ENCODE measurements around the gene SUPT20HL1.
A peak's percentile ranks its signal among the peaks of the same experiment; 100 is the strongest.

Gene SUPT20HL1

GRCh38 chrX:24396931-24397279 lies 36.5 kb downstream of the SUPT20HL1 start:
- H3K36me3 ChIP-seq: no peaks in the 10 kb centered on the region
- peaks cover 0 to 36% (median 12%) of the 10 kb centered on the region in 4 donors for H3K4me1 ChIP-seq
- no peaks in the 10 kb centered on the region for H3K9me3 ChIP-seq
- no peaks in the 10 kb centered on the region for H3K27me3 ChIP-seq
- H3K4me3 ChIP-seq: no peak overlapping the region
- intact Hi-C loops (cut with DNase I; ENCODE audit: low total_unique reads): loop anchor here (5.0 kb wide), 1 partner anchor 100 kb away; no protein-coding TSS in a partner anchor
- peak overlapping the region; percentile 69 to 74 for H3K27ac ChIP-seq
- DNase-seq: no peak
- TF ChIP-seq, protein P1, sequence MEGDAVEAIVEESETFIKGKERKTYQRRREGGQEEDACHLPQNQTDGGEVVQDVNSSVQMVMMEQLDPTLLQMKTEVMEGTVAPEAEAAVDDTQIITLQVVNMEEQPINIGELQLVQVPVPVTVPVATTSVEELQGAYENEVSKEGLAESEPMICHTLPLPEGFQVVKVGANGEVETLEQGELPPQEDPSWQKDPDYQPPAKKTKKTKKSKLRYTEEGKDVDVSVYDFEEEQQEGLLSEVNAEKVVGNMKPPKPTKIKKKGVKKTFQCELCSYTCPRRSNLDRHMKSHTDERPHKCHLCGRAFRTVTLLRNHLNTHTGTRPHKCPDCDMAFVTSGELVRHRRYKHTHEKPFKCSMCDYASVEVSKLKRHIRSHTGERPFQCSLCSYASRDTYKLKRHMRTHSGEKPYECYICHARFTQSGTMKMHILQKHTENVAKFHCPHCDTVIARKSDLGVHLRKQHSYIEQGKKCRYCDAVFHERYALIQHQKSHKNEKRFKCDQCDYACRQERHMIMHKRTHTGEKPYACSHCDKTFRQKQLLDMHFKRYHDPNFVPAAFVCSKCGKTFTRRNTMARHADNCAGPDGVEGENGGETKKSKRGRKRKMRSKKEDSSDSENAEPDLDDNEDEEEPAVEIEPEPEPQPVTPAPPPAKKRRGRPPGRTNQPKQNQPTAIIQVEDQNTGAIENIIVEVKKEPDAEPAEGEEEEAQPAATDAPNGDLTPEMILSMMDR (IDR thresholded peaks at IDR 0.05): no peak

- H3K9me3 ChIP-seq: no peaks in the 10 kb centered on the region
- TF ChIP-seq, protein P1 (IDR thresholded peaks at IDR 0.05): no peak
- peaks cover 0 to 36% (median 12%) of the 10 kb centered on the region in 4 donors for H3K4me1 ChIP-seq
- H3K27me3 ChIP-seq: no peaks in the 10 kb centered on the region
- H3K36me3 ChIP-seq: no peaks in the 10 kb centered on the region
- intact Hi-C loops (cut with DNase I; ENCODE audit: low total_unique reads): loop anchor here (5.0 kb wide), 1 partner anchor 99 kb away; no protein-coding TSS in a partner anchor
- DNase-seq: no peak
- no peak overlapping the region for H3K4me3 ChIP-seq
- peak overlapping the region; percentile 69 to 74 for H3K27ac ChIP-seq
Observed at GRCh38 chrX:24398766-24399165, 38.3 kb downstream of the SUPT20HL1 start.

- Histone ChIP-seq H3K4me1 (peaks cover 0 to 36% (median 12%) of the 10 kb centered on the region in 4 donors), H3K27ac (peak overlapping the region in 1 of 2 donors; percentile 74), H3K9me3 (no peaks in the 10 kb centered on the region), H3K36me3 (no peaks in the 10 kb centered on the region), H3K27me3 (no peaks in the 10 kb centered on the region), H3K4me3 (no peak overlapping the region)
- no peak for DNase-seq
- TF ChIP-seq, protein P1 (IDR thresholded peaks at IDR 0.05): no peak
- intact Hi-C loops (cut with DNase I; ENCODE audit: low total_unique reads): loop anchor here (5.0 kb wide), 1 partner anchor 98 kb away; no protein-coding TSS in a partner anchor
Observed at GRCh38 chrX:24399550-24399949, 39.1 kb downstream of the SUPT20HL1 start.

- intact Hi-C loops (cut with DNase I; ENCODE audit: low total_unique reads): no loop called here
- no peaks in the 10 kb centered on the region for H3K36me3 ChIP-seq
- no peaks in the 10 kb centered on the region for H3K9me3 ChIP-seq
- no peaks in the 10 kb centered on the region for H3K27me3 ChIP-seq
- H3K4me1 ChIP-seq: peaks cover 0 to 5% (median 0%) of the 10 kb centered on the region in 4 donors
- no peak overlapping the region for H3K4me3 ChIP-seq
- DNase-seq: no peak
- H3K27ac ChIP-seq: no peak overlapping the region
- TF ChIP-seq, protein P1 (IDR thresholded peaks at IDR 0.05): no peak
Observed at GRCh38 chrX:24405959-24406358, 45.5 kb downstream of the SUPT20HL1 start.
